GM12801 (cell line): ENCODE results near the gene LAT.

ENCODE experiments used
- CTCF ChIP-seq: IDR thresholded peaks from one replicate; pipeline ENCODE4 v1.5.1; 2011; ENCODE audit warnings: control low read depth; ENCODE audit not compliant: insufficient read length; ENCODE audit errors: extremely low read depth

LAT gene

GRCh38 chr16:28984619-28985135, at the start of gene LAT:
Gene LAT (plus strand): TSS chr16:28985052. CDS start chr16:28985418, 366 bp downstream.
- no peak for TF ChIP-seq CTCF

GRCh38 chr16:28935346-28935745, 49.5 kb upstream of the LAT start:
- no peak for TF ChIP-seq CTCF

- no peak for TF ChIP-seq CTCF
These were observed 48.7 kb upstream of the LAT start for GRCh38 chr16:28935924-28936783.

- no peak for TF ChIP-seq CTCF
These were observed 48.1 kb upstream of the LAT start for GRCh38 chr16:28936784-28937155.

GRCh38 chr16:28937222-28937876, 47.5 kb upstream of the LAT start:
- TF ChIP-seq CTCF, result no peak

- TF ChIP-seq CTCF, result no peak
These were observed 46.1 kb upstream of the LAT start for GRCh38 chr16:28938721-28939120.

GRCh38 chr16:28943281-28943680, 41.6 kb upstream of the LAT start:
- TF ChIP-seq CTCF, result no peak
